Fibroblast of mammary gland (primary cell): ENCODE measurements around the gene FAM227B.

Experiments
- DNase-seq: peaks from one replicate; pipeline ENCODE4 v3.0.0-alpha.2; 2010; ENCODE audit warnings: low read depth
- H3K4me3 ChIP-seq: 2 replicates; pipeline ENCODE4 v1.5.1; 2011; ENCODE audit warnings: low read depth, mild to moderate bottlenecking, low read length, moderate library complexity; ENCODE audit not compliant: control insufficient read depth
- TF ChIP-seq, protein P1 (sequence below): conservative IDR thresholded peaks from 2 replicates; pipeline ENCODE4 v1.5.1; 2011; ENCODE audit warnings: low read depth, low read length, inconsistent platforms; ENCODE audit not compliant: control insufficient read depth, insufficient read depth

The FAM227B gene

DNA sequence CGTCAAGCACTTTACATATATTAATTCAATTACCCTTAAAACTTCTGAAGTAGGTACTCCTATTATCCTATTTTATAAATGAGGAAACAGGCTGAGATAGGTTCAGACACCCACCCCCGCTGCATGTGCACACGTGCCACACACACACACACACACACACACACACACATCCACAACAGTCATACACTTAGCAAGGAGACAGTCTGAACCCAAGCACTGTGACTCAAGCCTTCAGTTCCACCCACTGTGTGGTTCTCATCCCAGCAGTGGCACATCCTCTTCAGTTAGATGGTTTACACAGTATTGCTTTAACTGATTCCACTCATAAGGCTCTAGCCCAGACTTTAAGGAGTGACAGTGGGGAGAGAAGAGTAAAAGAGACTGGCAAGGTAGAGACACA is 288.7 kb downstream of the FAM227B start:
- H3K4me3 ChIP-seq, result no peak overlapping the region
- TF ChIP-seq, protein P1, sequence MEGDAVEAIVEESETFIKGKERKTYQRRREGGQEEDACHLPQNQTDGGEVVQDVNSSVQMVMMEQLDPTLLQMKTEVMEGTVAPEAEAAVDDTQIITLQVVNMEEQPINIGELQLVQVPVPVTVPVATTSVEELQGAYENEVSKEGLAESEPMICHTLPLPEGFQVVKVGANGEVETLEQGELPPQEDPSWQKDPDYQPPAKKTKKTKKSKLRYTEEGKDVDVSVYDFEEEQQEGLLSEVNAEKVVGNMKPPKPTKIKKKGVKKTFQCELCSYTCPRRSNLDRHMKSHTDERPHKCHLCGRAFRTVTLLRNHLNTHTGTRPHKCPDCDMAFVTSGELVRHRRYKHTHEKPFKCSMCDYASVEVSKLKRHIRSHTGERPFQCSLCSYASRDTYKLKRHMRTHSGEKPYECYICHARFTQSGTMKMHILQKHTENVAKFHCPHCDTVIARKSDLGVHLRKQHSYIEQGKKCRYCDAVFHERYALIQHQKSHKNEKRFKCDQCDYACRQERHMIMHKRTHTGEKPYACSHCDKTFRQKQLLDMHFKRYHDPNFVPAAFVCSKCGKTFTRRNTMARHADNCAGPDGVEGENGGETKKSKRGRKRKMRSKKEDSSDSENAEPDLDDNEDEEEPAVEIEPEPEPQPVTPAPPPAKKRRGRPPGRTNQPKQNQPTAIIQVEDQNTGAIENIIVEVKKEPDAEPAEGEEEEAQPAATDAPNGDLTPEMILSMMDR, result no peak
- peak; percentile 64 for DNase-seq

DNA sequence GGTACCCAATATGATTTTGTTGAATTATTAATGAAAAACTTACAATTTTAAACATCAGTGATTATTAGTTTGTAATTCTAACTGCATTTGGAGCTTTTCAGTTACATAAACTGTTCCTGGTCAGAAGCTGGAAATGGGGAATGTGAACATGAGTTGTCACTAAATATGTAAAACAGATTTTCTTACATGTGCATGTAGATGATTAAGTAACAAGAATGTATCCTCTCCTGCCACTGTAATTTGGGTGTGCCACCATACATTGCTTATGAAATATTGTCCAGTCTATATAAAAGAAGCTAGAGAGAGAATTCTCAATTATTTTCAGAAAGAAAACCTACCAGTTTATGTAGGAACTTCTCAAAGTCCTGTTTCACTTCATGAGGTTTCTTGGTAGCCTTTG is 289.2 kb downstream of the FAM227B start:
- TF ChIP-seq, protein P1, result no peak
- DNase-seq, result no peak
- H3K4me3 ChIP-seq, result no peak overlapping the region

DNA sequence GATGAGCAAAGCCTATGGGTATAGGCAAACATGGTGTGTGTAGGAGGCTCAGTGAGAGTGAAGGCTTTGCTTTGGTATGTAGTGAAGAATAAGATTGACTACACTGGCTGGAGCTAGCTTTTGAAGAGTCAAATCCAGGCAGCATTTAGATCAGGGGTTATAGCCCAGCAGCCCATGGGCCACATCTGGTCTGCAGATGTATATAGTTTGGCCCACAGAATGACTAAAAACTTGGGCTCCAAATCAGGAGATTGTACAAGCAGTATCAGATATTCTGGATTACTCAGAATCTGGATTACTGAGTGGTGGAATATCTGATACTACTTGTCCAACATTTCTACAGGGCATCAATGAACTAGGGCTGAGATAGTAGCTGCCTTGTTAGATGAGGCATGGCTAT is 290.5 kb downstream of the FAM227B start:
- TF ChIP-seq, protein P1, result no peak
- DNase-seq, result peak; percentile 69
- H3K4me3 ChIP-seq, result no peak overlapping the region

DNA sequence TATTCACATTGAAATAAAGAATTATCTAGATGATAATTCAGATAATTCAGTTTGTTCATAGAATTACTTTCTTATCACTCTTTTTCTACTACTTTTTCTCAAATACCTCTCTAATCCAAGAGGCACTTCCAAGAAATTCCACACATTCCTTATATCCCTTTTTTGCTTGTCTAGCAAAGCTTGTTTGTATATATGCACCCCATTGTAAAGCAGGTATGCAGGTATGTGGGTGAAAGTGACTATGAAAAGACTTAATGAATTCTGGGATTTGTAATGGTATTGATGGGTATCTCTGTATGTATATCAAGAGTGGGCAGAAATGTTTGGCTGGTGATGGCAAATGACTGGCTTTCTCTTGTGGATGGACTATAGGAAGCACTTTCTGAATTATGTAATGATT is 291.7 kb downstream of the FAM227B start:
- TF ChIP-seq, protein P1, result no peak

DNA sequence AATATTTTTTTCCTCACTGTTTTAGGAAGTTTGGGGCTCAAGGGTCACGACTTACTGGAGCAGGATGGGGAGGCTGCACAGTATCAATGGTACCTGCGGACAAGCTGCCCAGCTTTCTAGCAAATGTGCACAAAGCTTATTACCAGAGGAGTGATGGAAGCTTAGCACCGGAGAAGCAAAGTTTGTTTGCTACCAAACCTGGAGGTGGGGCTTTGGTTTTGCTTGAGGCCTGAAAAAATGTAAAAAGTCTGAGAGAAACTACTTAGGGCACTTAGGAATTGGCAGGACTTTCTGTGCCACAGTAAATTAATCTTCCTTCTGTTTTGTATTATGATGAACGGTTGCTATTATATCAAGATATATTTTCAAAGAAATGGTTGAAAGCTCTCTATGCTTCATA is 292.7 kb downstream of the FAM227B start:
- H3K4me3 ChIP-seq, result no peak overlapping the region
- TF ChIP-seq, protein P1, result no peak
- DNase-seq, result no peak

More for the DNA sequence above, 291.7 kb downstream of the FAM227B start:
- no peak overlapping the region for H3K4me3 ChIP-seq
- DNase-seq, result no peak

DNA sequence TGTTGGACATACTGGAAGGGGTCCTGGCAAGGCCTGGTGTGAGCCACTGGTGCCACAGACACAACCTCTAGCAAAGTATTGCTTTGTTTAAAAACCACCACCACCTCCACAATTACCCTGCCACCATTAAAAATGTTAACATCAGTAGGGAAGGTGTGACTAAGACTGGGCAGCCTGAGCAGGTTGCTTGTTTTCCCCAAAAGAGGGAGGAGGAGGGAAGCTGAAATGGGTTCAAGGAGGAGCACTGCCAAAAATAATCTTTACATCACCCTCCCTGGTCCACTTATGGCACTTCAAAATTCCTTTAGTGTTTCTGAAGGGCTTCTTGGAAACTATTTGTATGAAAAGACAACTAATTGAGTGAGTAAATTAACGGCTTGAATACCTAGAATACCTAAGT is 297.4 kb downstream of the FAM227B start:
- TF ChIP-seq, protein P1, result no peak
- no peak overlapping the region for H3K4me3 ChIP-seq
- no peak for DNase-seq

DNA sequence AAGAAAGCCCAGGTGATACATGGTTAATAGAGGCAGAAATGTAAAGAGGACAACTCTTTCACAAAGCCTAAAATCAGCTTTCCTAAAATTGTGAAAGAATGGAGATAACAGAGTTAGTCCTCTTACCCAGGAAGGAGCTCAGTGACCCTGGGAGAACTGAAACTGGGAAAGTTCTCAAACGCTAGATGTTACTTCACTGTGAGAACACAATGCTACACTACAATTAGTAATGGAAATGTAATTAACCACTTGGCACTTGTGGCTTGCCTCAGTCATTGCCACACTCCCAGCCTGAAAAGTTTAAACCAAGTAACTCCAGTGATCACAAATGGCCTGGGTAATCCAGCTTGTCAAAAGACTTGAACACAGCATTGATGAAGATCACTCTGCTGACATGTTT is 300.3 kb downstream of the FAM227B start:
- no peak overlapping the region for H3K4me3 ChIP-seq
- TF ChIP-seq, protein P1, result no peak
- DNase-seq, result no peak
